ENCODE data around the gene SOWAHC. TPM values are rescaled to one million over a fixed set of nuclear protein-coding genes. Genes with fewer than 3 reads are reported as not detected.
"Not testable (repeated sequence)": the region's sequence is repeated elsewhere in the genome, so short reads cannot be mapped to it uniquely, and the experiment has no call there.

Gene SOWAHC
- total RNA-seq, 1 experiment from 2014 or later, result 18.6 TPM

- TF ChIP-seq GABPB1 (CRISPR knock-in tag; IDR thresholded peaks at IDR 0.05), result 0 out of 2 replicates have a peak, but pooled peaks have one; percentile 24
- no peak for TF ChIP-seq ATF2 (CRISPR knock-in tag; IDR thresholded peaks at IDR 0.05; ENCODE audit: borderline replicate concordance, low read depth)
- TF ChIP-seq GRHL2 (CRISPR knock-in tag; IDR thresholded peaks at IDR 0.05; ENCODE audit: insufficient replicate concordance, severe bottlenecking), result no peak
- TF ChIP-seq ZNF263 (CRISPR knock-in tag; IDR thresholded peaks at IDR 0.05; ENCODE audit: low read depth), result no peak
- H3K4me3 Mint-ChIP-seq, result no peak overlapping the region
- H3K27ac Mint-ChIP-seq, result no peak overlapping the region
- peaks cover 3% of the 10 kb centered on the region; the same call in 1 of the 2 replicates for H3K4me1 Mint-ChIP-seq
- DNase-seq (ENCODE audit: low spot score) (no peak), ATAC-seq (no peak)
- H3K27me3 Mint-ChIP-seq (ENCODE audit: low read depth), result no peaks in the 10 kb centered on the region
- ChIA-PET POLR2A (no interaction called here), CTCF (interaction anchor here (0.9 kb wide), 1 partner anchor 92 kb away, joined by 3 read pairs; no protein-coding TSS in a partner anchor)
- H3K36me3 Mint-ChIP-seq, result no peaks in the 10 kb centered on the region
- no peaks in the 10 kb centered on the region for H3K9me3 Mint-ChIP-seq
Measured at GRCh38 chr2:109637749-109638570, 23.8 kb downstream of the SOWAHC start.

DNA sequence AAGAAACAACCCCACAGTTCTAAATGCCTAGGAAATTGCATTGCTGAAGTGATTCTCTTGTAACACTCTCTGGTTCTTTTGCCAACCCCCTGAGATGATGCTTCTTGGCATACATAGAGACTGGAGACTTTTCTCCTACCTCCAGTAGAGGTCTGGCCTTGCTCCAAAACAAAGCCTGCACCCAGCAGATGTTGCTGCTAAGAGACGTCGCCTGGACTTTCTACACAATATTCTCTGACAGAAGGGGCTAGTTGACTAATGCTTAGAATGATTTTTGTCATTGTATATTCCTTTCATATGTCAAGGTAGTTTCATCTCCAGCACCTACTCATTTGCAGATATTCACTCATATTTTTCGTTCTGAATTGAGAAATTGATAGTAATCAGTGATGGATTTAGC is 24.6 kb downstream of the SOWAHC start:
- Mint-ChIP-seq H3K36me3 (no peaks in the 10 kb centered on the region), H3K9me3 (no peaks in the 10 kb centered on the region), H3K4me1 (peaks cover 3% of the 10 kb centered on the region; the same call in 1 of the 2 replicates), H3K27me3 (ENCODE audit: low read depth) (no peaks in the 10 kb centered on the region), H3K27ac (no peak overlapping the region), H3K4me3 (no peak overlapping the region)
- ChIA-PET POLR2A (no interaction called here), CTCF (interaction anchor here (0.9 kb wide), 1 partner anchor 93 kb away, joined by 3 read pairs; no protein-coding TSS in a partner anchor)
- DNase-seq (ENCODE audit: low spot score) (no peak), ATAC-seq (no peak)
- TF ChIP-seq SOX15 (CRISPR knock-in tag; IDR thresholded peaks at IDR 0.05) (no peak), JUN (CRISPR knock-in tag; IDR thresholded peaks at IDR 0.05) (no peak), MLX (CRISPR knock-in tag; IDR thresholded peaks at IDR 0.05) (no peak), PRRX2 (CRISPR knock-in tag; IDR thresholded peaks at IDR 0.05) (no peak), RELA (CRISPR knock-in tag; IDR thresholded peaks at IDR 0.05; ENCODE audit: borderline replicate concordance) (no peak), MXD4 (CRISPR knock-in tag; IDR thresholded peaks at IDR 0.05; ENCODE audit: borderline replicate concordance) (no peak), FOXP4 (CRISPR knock-in tag; IDR thresholded peaks at IDR 0.05) (no peak), ZBTB21 (CRISPR knock-in tag; IDR thresholded peaks at IDR 0.05; ENCODE audit: borderline replicate concordance) (no peak)
- TF ChIP-seq, protein P1, sequence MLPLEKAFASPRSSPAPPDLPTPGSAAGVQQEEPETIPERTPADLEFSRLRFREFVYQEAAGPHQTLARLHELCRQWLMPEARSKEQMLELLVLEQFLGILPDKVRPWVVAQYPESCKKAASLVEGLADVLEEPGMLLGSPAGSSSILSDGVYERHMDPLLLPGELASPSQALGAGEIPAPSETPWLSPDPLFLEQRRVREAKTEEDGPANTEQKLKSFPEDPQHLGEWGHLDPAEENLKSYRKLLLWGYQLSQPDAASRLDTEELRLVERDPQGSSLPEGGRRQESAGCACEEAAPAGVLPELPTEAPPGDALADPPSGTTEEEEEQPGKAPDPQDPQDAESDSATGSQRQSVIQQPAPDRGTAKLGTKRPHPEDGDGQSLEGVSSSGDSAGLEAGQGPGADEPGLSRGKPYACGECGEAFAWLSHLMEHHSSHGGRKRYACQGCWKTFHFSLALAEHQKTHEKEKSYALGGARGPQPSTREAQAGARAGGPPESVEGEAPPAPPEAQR (CRISPR knock-in tag; IDR thresholded peaks at IDR 0.05), result no peak

DNA sequence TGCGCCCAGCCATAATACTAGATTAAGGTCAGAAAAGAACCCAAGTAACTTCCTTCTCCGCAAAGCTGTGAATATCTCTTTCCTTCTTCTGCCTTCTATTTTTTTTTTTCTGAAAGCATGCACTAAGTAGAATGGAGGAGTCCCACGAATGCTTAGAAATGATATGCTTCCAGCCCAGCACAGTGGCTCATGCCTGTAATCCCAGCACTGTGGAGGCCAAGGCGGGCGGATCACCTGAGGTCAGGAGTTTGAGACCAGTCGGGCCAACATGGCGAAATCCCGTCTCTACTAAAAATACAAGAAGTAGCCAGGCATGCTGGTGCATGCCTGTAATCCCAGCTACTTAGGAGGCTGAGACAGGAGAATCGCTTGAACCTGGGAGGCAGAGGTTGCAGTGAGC is 25.8 kb downstream of the SOWAHC start:
- H3K9me3 Mint-ChIP-seq; H3K27ac Mint-ChIP-seq; CTCF ChIA-PET; DNase-seq (ENCODE audit: low spot score); ATAC-seq; POLR2A ChIA-PET; H3K4me3 Mint-ChIP-seq; H3K27me3 Mint-ChIP-seq (ENCODE audit: low read depth); H3K36me3 Mint-ChIP-seq: not testable (repeated sequence)
- peaks cover 12% of the 10 kb centered on the region for H3K4me1 Mint-ChIP-seq

Data from WTC11 (cell line).